Vagina (tissue), 2 donors: Measurements from ENCODE around the gene SRSF9.

Source experiments
- POLR2A ChIP-seq, 2 donors: fragments of 450-650 bp; IDR thresholded peaks; one replicate each; pipeline ENCODE4 v1.6.1; 2017; ENCODE audit warnings: antibody characterized with exemption in 2 of 2, mild to moderate bottlenecking in 2 of 2, moderate library complexity in 2 of 2
- POLR2AphosphoS5 ChIP-seq, 2 donors: sonication (generic); formaldehyde crosslinking; IDR thresholded peaks; one replicate each; pipeline ENCODE4 v1.9.0; 2017; ENCODE audit warnings: antibody characterized with exemption in 2 of 2, mild to moderate bottlenecking in 2 of 2, low read depth in 1 of 2; ENCODE audit not compliant: insufficient read depth in 1 of 2
- TF ChIP-seq, protein P1 (sequence below), 3 experiments: fragments of 450-650 bp in 2 of 3; fragments of 200-600 bp in 1 of 3; sonication (generic) in 1 of 3; IDR thresholded peaks; one replicate each; pipeline ENCODE4 v1.5.1; 2017 to 2019; ENCODE audit warnings: antibody characterized with exemption in 3 of 3, mild to moderate bottlenecking in 2 of 3, moderate library complexity in 2 of 3

DNA sequence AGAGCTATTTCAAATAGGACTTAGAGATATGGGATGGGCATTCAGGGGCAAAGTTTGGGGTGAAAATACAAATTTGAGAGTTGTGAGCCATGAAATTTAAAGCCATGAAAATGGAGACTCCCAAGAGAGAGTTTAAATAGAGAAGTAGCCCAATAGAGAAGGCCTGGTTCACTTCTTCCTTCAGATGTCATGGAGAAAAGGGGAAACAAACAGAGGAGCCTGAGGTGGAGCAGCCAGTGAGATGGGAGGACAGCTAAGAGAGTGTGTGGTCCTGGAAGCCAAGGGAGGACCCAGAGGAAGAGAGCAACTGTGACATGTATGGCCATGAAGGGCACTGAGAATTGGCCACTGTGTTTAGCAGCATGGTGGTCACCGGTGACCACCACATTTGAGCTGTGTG is 14.1 kb upstream of the SRSF9 start:
- TF ChIP-seq POLR2AphosphoS5 (IDR thresholded peaks at IDR 0.05; ENCODE audit: insufficient read depth in 1 of 2, low read depth in 1 of 2) (no peak), POLR2A (IDR thresholded peaks at IDR 0.05) (no peak)
- TF ChIP-seq, protein P1, sequence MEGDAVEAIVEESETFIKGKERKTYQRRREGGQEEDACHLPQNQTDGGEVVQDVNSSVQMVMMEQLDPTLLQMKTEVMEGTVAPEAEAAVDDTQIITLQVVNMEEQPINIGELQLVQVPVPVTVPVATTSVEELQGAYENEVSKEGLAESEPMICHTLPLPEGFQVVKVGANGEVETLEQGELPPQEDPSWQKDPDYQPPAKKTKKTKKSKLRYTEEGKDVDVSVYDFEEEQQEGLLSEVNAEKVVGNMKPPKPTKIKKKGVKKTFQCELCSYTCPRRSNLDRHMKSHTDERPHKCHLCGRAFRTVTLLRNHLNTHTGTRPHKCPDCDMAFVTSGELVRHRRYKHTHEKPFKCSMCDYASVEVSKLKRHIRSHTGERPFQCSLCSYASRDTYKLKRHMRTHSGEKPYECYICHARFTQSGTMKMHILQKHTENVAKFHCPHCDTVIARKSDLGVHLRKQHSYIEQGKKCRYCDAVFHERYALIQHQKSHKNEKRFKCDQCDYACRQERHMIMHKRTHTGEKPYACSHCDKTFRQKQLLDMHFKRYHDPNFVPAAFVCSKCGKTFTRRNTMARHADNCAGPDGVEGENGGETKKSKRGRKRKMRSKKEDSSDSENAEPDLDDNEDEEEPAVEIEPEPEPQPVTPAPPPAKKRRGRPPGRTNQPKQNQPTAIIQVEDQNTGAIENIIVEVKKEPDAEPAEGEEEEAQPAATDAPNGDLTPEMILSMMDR (IDR thresholded peaks at IDR 0.05) = no peak
